Activated CD4-positive, CD25-positive, alpha-beta regulatory T cell (primary cell): ENCODE data around the gene RBM27.
"Not testable (repeated sequence)": the region's sequence is repeated elsewhere in the genome, so short reads cannot be mapped to it uniquely, and the experiment has no call there.

ENCODE experiments used
- DNase-seq, 4 experiments: peaks; one replicate each; lab custom pipeline; 2025; lab: John Stamatoyannopoulos, UW

RBM27 gene, protein sequence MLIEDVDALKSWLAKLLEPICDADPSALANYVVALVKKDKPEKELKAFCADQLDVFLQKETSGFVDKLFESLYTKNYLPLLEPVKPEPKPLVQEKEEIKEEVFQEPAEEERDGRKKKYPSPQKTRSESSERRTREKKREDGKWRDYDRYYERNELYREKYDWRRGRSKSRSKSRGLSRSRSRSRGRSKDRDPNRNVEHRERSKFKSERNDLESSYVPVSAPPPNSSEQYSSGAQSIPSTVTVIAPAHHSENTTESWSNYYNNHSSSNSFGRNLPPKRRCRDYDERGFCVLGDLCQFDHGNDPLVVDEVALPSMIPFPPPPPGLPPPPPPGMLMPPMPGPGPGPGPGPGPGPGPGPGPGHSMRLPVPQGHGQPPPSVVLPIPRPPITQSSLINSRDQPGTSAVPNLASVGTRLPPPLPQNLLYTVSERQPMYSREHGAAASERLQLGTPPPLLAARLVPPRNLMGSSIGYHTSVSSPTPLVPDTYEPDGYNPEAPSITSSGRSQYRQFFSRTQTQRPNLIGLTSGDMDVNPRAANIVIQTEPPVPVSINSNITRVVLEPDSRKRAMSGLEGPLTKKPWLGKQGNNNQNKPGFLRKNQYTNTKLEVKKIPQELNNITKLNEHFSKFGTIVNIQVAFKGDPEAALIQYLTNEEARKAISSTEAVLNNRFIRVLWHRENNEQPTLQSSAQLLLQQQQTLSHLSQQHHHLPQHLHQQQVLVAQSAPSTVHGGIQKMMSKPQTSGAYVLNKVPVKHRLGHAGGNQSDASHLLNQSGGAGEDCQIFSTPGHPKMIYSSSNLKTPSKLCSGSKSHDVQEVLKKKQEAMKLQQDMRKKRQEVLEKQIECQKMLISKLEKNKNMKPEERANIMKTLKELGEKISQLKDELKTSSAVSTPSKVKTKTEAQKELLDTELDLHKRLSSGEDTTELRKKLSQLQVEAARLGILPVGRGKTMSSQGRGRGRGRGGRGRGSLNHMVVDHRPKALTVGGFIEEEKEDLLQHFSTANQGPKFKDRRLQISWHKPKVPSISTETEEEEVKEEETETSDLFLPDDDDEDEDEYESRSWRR

DNA sequence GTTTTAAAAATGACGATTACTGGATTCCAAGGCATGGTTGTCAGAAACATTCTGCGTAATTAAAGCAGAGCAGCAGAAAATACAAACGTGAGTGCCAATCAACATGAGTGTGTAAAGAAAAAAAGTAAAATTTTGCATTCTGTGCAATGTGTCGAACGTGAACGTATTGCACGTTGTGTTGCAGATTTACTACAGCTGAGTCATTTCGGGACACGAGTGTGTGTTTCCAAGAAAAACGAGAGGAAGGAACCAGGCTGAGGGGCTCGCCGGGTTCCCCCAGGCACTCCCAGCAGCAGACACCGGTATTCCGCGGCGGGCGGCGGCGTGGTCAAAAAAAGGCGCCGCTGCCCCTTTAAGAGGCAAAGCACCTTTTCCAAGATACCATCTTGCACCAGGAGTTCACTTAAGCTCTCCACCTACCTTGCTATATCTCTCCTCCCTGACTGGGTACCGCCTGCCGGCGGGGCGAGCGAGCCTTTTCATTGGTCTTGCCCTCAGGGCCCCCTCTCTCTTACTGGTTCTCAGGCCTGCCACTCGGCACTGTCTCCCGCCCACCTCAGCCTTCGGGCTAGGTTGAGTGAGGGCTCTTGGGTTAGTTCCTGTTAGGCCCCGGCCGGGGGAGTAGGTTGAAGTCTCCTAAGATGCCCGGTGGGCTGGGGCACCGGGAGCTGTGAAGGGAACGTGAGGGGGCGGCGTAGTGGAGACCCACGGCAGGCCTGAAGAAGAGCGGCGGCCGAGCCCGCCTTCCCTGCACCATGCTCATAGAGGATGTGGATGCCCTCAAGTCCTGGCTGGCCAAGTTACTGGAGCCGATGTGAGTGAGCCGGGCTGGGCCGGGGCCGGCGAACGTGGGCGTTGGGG, at the start of gene RBM27:
TSS of gene RBM27 (plus strand) at position 595 of the 861 bp plus-strand sequence. CDS start at position 756, 161 bp downstream.
- peak; percentile 84 to 95 (median 92) for DNase-seq

DNA sequence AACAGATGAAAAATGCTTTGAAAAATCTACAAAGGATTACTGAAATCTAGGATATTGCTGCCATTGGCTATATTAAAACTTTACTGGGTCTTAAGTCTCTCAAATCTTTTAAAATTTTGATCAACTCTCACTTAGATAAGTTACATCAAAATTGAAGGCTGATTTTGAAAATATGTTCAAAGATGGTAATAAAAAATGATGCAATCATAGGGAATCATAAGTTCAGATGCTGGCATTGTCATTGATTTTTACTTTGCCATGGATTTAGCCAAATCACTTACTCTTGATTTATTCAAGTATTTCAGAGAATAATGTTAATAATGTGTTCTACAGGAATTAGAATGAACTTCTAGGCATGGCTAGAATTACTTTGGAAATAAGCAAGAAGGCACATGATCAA, 45.1 kb upstream of the RBM27 start:
- DNase-seq, result no peak

DNA sequence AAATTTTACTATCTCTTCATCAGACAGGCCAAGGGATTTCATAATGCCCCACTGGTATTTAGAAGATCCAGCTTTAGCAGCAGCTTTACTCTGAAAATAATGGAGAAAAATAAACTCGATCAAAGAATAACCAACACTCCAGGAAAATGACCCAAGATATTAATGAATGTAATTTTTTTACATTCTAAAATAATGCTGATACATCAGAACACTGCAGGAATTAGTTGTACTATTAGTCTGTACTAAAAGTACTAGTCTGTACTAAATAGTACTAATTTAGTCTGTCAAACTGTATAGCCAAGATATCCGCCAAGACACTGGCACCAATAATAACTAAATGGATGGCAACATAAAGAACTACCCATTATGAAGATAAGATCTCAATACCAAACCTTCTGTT, 39.0 kb upstream of the RBM27 start:
- DNase-seq, result no peak

DNA sequence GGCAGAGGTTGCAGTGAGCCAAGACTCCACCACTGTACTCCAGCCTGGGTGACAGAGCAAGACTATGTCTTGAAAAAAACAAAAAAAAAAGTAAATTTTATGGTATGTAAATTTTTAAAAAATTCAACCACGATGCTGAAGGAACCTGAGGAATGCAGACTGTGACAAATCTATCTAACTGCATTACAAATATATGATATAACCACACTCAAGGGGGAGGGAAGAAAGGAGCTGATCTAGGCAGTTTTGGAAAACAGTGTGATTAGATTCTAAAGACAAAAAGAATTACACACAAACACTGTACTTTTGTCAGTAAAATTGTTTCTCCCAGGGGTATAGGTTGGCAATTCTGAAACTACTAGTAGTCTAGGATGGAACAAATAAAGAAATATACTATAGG, 37.9 kb upstream of the RBM27 start:
- no peak for DNase-seq

DNA sequence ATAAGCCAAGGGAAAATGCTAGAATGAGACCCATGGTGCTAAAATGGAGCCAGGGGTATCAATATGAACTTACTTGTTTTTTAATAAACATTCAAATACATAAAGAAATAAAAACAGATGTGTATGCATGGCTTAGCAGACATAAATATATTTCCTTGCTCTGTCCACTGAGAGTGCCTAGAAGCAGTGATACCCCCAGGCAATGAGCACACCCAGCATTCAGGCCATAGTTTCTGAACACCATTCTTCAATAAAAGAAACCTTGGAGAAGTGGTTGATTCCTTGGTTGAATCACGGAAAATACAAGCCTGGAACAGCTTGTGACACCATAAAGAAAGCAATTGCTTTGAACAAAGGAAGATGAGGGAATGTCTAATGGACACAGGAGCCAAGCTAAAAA, 37.5 kb upstream of the RBM27 start:
- DNase-seq, result no peak

DNA sequence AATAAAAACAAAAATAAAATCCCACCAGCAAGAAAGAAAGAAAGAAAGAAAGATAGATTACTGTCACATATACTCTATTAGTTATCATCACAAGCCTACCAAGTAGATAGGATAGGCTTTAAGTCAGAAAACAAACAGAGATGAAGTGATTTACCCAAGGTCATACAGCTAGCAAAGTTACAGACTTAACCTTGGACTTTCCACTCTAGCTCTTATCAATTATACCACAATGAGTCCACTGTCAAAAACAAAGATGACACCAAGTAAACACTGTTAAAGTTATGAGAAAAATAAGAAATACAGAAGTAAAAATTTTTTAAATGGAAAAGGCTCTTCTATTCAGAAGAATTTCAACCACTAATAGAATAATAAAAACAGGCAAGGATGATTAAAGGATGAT, 34.3 kb upstream of the RBM27 start:
- DNase-seq, result no peak

DNA sequence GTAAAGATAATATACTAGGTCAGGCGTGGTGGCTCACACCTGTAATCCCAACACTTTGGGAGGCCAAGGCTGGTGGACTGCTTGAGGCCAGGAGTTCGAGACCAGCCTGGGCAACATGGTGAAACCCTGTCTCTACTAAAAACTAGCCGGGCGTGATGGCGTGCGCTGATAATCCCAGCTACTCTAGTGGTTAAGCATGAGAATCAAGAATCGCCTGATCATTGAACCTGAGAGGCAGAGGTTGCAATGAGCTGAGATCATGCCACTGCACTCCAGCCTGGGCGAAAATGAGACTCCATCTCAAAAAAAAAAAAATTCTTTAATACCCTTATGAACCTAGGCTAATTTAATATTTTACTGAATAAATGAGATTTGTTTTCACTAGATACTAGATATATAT, 30.4 kb upstream of the RBM27 start:
- not testable (repeated sequence) for DNase-seq

DNA sequence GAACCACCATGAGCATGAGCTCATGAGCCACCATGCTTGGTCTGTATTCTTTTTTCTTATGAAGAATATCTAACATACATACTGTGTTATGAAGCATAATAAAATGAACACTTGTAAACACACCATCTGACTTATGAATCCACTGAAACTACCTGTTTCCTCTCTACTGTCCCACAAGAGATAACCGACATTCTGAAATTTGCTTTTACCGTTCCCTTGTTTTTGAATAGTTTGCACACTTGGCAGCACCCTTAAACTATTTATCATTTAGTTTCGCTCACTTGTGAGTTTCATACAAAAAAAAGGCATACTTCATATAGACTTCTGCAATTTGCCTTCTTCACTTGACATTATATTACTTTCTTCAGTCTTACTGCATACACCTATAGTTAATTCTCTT, 29.8 kb upstream of the RBM27 start:
- DNase-seq, result no peak

DNA sequence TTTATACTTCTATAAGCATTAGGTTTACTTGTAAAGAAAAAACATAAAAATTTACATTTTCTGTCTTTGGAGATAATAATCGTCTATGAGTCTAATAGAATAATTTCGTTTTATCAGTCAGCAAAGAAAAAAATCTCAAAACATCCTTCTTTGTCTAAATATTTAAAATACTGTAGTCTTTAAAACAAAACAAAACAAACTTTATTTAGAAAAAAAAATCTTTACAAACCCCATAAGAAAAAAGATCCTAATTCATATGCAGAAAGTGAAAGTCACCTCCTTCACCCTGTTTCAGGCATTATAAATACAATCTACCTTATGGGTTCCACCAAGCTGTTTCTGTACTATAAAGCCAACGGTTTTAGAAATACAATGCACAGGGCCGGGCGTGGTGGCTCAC, 26.6 kb upstream of the RBM27 start:
- DNase-seq, result no peak

DNA sequence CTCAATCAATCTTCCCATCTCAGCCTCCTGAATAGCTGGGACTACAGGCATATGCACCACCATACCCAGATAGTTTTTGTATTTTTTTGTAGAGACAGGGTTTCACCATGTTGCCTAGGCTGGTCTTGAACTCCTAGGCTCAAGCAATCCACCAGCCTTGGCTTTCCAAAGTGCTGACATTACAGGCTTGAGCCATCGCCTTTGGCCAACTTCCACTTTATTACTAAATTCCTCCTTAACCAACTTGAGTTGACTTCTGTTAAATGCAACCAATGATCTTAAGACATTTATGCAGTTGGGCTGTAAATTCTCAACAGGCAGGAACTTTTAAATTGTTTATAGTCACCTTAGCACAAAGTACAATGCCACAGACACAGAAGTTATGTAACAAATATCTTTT, 23.7 kb upstream of the RBM27 start:
- DNase-seq, result no peak

DNA sequence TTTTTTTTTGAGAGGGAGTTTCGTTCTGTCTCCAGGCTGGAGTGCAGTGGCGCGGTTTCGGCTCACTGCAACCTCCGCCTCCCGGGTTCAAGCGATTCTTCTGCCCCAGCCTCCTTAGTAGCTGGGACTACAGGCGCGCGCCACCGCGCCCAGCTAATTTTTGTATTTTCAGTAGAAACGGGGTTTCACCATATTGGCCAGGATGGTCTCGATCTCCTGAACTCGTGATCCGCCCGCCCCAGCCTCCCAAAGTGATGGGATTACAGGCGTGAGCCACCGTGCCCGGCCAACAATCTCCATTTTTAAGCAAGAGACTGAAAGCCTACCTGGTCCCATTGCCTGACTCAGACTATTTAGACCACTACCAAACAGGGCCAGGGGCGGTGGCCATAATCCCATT, 20.0 kb upstream of the RBM27 start:
- not testable (repeated sequence) for DNase-seq

DNA sequence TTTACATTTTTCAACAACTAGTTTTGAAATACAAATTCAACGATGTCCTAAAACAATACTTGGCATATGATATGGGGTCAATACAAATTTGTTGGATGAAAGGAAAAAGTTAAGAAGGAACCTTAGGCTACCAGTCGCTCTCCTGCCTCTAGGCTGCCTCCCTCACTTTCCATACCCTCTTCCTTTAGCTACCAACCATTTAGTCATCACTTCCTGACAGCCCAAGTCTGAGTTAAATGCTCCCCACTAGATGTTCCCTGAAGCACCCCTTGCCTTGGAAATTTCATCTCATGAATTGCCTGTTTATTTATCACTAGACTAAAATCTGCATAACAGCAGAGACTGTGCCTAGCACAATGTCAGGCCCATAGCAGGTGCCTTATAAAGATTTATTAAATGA, 18.2 kb upstream of the RBM27 start:
- no peak for DNase-seq

DNA sequence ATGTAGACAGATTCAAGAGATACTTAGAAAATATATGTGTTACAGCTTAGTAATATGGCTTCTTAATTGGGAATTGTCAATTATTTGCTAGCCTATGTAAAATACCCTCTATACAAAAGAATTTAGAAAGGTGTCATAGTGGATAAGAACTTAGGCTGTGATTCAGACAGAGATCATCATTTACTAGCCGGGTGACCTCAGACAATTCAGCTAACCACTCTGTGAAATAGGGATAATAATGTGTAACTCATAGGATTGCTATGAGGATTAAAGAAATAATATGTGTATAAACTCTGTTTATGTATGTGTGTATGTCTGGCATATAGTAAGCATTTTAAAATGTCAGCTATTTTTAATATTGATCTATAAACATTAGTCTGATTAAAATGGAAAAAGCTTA, 15.0 kb upstream of the RBM27 start:
- DNase-seq, result no peak

DNA sequence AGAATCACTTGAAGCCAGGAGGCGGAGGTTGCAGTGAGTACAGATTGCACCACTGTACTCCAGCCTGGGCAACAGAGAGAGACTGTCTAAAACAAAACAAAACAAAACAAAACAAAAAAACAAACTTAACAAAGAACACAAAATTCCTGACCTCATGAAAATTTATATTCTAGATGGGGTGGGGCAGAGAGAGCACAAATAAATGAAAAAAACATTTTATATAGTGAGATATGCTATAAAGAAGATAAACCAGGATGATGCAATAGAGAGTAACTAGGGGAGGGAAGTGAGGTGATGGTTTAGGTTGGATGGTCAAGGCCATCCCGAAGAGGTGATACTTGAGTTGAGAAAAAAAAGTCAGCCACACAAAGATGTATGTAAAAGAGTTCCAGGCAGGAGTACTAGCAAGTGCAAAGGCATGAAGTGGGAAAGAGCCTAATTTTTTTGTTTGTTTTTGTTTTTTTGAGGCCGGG, 10.8 kb upstream of the RBM27 start:
- DNase-seq, result no peak

DNA sequence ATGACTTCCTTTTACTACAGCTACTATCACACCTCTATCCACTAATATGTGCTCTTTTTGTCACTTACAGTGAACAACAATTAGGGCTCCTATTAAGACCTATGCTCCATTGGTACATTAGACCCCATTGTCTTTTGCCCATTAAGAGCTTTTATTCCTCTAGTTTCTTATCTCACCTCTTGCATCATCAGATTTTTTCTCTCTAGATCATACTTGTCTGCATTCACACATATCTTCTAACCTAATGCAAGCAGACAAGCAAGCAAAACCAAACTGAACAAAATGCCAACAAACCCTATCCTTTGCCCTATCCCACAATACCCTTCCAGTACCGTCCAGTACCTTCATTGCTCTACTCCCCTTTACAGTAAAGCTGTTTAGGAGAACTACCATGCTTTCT, 10.1 kb upstream of the RBM27 start:
- no peak for DNase-seq

DNA sequence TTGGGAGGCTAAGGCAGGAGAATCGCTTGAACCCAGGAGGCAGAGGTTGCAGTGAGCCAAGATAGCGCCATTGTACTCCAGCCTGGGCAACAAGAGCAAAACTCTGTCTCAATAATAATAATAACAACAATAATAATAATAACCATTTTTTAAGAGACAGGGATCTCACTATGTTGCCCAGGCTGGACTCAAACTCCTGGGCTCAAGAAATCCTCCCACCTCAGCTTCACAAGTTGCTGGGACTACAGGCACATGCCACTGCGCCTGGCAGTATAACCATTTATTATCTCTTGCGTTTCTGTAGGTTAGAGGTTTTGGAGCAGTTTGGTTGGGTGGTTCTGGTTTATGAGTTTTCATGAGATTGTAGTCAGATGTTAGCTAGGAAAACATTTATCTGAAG, 8.4 kb upstream of the RBM27 start:
- DNase-seq, result not testable (repeated sequence)

DNA sequence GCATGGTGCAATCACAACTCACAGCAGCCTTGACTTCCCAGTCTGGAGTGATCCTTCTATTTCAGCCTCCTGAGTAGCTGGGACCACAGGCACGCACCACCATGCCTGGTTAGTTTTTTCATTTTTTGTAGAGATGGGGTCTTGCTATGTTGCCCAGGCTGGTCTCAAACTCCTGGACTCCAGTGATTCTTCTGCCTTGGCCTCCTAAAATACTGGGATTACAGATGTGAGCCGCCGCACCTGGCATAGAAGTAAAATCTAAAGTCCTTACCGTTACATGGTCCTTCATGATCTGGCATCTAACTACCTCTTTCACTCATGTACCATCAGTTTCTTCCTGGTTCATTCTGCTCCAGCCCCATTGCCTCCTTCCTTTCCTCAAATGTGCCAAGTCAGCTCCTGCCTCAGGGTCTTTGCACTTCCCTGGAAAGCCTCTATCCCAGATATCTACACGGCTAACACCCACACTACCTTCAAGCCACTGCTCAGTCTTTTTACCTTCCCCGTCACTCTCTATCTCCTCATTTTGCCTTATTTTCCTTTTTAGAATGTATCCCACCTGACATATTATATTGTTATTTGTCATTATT, 6.9 kb upstream of the RBM27 start:
- no peak for DNase-seq

DNA sequence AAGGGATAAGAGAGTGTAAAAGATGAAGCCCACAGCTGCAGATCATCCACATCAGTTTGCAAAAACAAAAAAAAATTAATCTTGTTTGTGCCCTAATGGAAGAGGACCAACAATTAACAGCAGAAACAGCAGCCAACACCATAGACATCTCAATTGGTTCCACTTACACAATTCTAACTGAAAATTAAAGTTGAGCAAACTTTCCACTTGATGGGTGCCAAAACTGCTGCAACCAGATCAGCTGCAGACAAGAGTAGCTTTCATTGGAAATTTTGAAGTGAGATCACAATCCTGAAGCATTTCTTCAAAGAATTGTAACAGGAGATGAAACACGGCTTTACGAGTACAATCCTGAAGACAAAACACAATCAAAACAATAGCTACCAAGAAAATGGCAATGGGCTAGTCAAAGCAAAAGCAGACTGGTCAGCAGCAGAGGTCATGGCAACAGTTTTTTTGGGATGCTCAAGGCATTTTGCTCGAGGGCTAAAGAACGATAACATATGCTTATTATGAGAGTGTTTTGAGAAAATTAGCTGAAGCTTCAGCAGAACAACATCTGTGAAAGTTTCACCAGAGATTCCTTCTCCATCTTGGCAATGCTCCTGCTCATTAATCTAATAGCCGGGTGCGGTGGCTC, 4.1 kb upstream of the RBM27 start:
- DNase-seq, result no peak

DNA sequence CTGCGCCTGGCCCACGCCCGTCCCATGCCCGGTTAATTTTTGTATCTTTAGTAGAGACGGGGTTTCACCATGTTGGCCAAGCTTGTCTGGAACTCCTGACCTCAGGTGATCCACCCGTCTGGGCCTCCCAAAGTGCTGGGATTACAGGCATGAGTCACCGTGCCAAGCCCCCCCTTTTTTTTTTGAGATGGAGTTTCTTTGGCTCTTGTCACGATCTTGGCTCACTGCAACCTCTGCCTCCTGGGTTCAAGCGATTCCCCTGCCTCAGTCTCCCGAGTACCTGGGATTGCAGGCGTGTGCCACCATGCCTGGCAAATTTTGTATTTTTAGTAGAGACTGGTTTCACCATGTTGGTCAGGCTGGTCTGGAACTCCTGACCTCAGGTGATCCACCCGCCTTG, 1.6 kb upstream of the RBM27 start:
- not testable (repeated sequence) for DNase-seq

DNA sequence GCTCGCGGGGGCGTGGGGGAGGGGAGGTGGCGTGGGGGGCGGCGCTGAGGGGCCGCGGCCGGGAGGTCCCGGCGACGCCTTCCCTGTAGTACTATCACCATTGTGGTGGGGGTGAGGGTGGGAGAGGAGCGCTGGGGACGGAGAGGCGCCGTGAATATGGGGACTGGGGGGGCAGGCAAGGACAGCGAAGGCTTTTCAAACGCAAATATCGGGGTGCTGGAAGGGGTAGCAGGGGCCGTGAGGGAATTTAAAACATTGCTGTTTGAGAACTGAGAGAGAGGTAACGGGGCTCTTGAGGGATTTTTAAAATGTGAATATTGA, 427 bp downstream of the RBM27 start:
- DNase-seq, result no peak
